Endothelial cell of umbilical vein (primary cell): ENCODE results near the gene RAB25. TPM values are rescaled to one million over a fixed set of nuclear protein-coding genes. Genes with fewer than 3 reads are reported as not detected.

ENCODE experiments used
- BruUV-seq: library from RNA; stranded (reverse); fragments of 400-500 nt; replicated peaks from 2 replicates; lab custom pipeline; 2021; lab: Mats Ljungman, UMichigan
- CTCF ChIA-PET: fragments of 300-600, 350-600 bp; sonication (Branson Sonifier 250); formaldehyde crosslinking; loops from one replicate; lab custom pipeline; 2021; ENCODE audit warnings: antibody characterized with exemption, inconsistent platforms; lab: Charles Lee
- POLR2A ChIA-PET: fragments of 300-600, 350-600 bp; sonication (Branson Sonifier 250); formaldehyde crosslinking; loops from one replicate; lab custom pipeline; 2021; ENCODE audit warnings: antibody characterized with exemption, inconsistent platforms; lab: Charles Lee
- DNase-seq: peaks from one replicate; pipeline ENCODE4 v3.0.0-alpha.2; 2011; ENCODE audit warnings: low read depth, low spot score
- FAIRE-seq: peaks from 2 replicates; lab custom pipeline; 2011; peaks lifted over from hg19 to GRCh38; lab: Jason Lieb, UNC
- H2AFZ ChIP-seq: 2 replicates; pipeline ENCODE4 v1.6.0; 2012; ENCODE audit warnings: low read depth, low read length, control low read depth, inconsistent platforms
- H3K27ac ChIP-seq: 2 replicates; pipeline ENCODE4 v1.5.1; 2011; ENCODE audit warnings: low read depth, mild to moderate bottlenecking, control low read depth, low read length, moderate library complexity; ENCODE audit not compliant: insufficient read depth
- H3K27me3 ChIP-seq, 2 experiments: 2 replicates each; pipeline versions ENCODE4 v1.6.0 to v1.6.1; 2011; ENCODE audit warnings: low read length in 2 of 2, mixed read lengths in 1 of 2; ENCODE audit not compliant: control insufficient read depth in 2 of 2, insufficient read depth in 2 of 2
- H3K36me3 ChIP-seq, 2 experiments: 2 replicates in 1 of 2; 3 replicates in 1 of 2; pipeline ENCODE4 v1.5.1; 2011; ENCODE audit warnings: low read length in 2 of 2, mild to moderate bottlenecking in 1 of 2, moderate library complexity in 1 of 2; ENCODE audit not compliant: control insufficient read depth in 2 of 2, insufficient read depth in 2 of 2; ENCODE audit errors: extremely low read depth in 1 of 2
- H3K4me1 ChIP-seq: 3 replicates; pipeline ENCODE4 v1.5.1; 2011; ENCODE audit warnings: mild to moderate bottlenecking, low read length; ENCODE audit not compliant: control insufficient read depth, insufficient read depth; ENCODE audit errors: extremely low read depth
- H3K4me2 ChIP-seq: 2 replicates; pipeline ENCODE4 v1.6.1; 2011; ENCODE audit warnings: low read length, control low read depth, mixed read lengths; ENCODE audit not compliant: insufficient read depth
- H3K4me3 ChIP-seq, 3 experiments: fragments of 200-600 bp in 1 of 3; sonication (generic), shearing (Covaris generic) in 1 of 3; replicated peaks in 1 of 3; 2 replicates each; pipeline ENCODE4 v1.5.1; 2011 to 2016; ENCODE audit warnings: control low read depth in 3 of 3, low read length in 3 of 3, mild to moderate bottlenecking in 2 of 3, inconsistent platforms in 1 of 3, low read depth in 1 of 3, moderate library complexity in 1 of 3; ENCODE audit not compliant: insufficient read depth in 1 of 3
- H3K79me2 ChIP-seq: 2 replicates; pipeline ENCODE4 v1.6.0; 2012; ENCODE audit warnings: low read length, inconsistent platforms; ENCODE audit not compliant: control insufficient read depth, insufficient read depth
- H3K9ac ChIP-seq: replicated peaks from 2 replicates; pipeline ENCODE3; 2011; ENCODE audit warnings: low read length, control low read depth; ENCODE audit not compliant: insufficient read depth; ENCODE audit errors: extremely low read depth
- H3K9me1 ChIP-seq: replicated peaks from 3 replicates; pipeline ENCODE4 v1.6.0; 2011; ENCODE audit warnings: mild to moderate bottlenecking, low read length; ENCODE audit not compliant: control insufficient read depth, insufficient read depth; ENCODE audit errors: extremely low read depth
- H3K9me3 ChIP-seq: replicated peaks from 2 replicates; pipeline ENCODE4 v1.5.1; 2012; ENCODE audit warnings: low read length, inconsistent platforms; ENCODE audit not compliant: control insufficient read depth, insufficient read depth
- H4K20me1 ChIP-seq: replicated peaks from 2 replicates; pipeline ENCODE3; 2011; ENCODE audit warnings: mild to moderate bottlenecking, low read length; ENCODE audit not compliant: control insufficient read depth, insufficient read depth; ENCODE audit errors: extremely low read depth
- CTCF ChIP-seq, 2 donors: IDR thresholded peaks; 1 replicate in 1 of 2; 2 replicates in 1 of 2; pipeline ENCODE4 v1.5.1; 2011; ENCODE audit warnings: low read length in 2 of 2, mild to moderate bottlenecking in 2 of 2, moderate library complexity in 2 of 2, control low read depth in 1 of 2, inconsistent platforms in 1 of 2, low read depth in 1 of 2; ENCODE audit not compliant: insufficient read depth in 1 of 2; ENCODE audit errors: extremely low read depth in 1 of 2
- EZH2 ChIP-seq: IDR thresholded peaks from 2 replicates; pipeline ENCODE4 v1.6.1; 2012; ENCODE audit warnings: borderline replicate concordance, low read depth, mild to moderate bottlenecking, moderate library complexity, low read length, inconsistent platforms; ENCODE audit not compliant: severe bottlenecking
- FOS ChIP-seq: IDR thresholded peaks from 2 replicates; pipeline ENCODE4 v1.6.1; 2011; ENCODE audit warnings: mild to moderate bottlenecking, low read length, moderate library complexity, borderline replicate concordance; ENCODE audit not compliant: insufficient read depth
- GATA2 ChIP-seq: IDR thresholded peaks from 2 replicates; pipeline ENCODE4 v1.7.0; 2011; ENCODE audit warnings: low read depth, mild to moderate bottlenecking, moderate library complexity, mixed read lengths, low read length; ENCODE audit not compliant: insufficient read length, insufficient read depth
- JUN ChIP-seq: IDR thresholded peaks from 2 replicates; pipeline ENCODE4 v1.6.1; 2011; ENCODE audit warnings: borderline replicate concordance, low read depth; ENCODE audit not compliant: insufficient read length, insufficient read depth
- MAX ChIP-seq: IDR thresholded peaks from 2 replicates; pipeline ENCODE4 v1.6.1; 2011; ENCODE audit not compliant: insufficient read depth, insufficient read length
- MYC ChIP-seq: IDR thresholded peaks from one replicate; pipeline ENCODE4 v1.6.1; 2011; ENCODE audit warnings: mild to moderate bottlenecking, low read depth, low read length
- POLR2A ChIP-seq: IDR thresholded peaks from 2 replicates; pipeline ENCODE4 v1.6.1; 2012; ENCODE audit warnings: low read depth, mild to moderate bottlenecking, control low read depth, low read length
- POLR2AphosphoS5 ChIP-seq: IDR thresholded peaks from 2 replicates; pipeline ENCODE4 v1.6.1; 2012; ENCODE audit warnings: low read depth, mild to moderate bottlenecking, control low read depth, low read length, moderate library complexity; ENCODE audit not compliant: insufficient read depth
- dilution Hi-C: fragments of 300-500 bp; cut with MboI; formaldehyde crosslinking; loops from one replicate; pipeline ENCODE4 v1.15.0; 2019; ENCODE audit warnings: low sequenced_read_pairs; ENCODE audit not compliant: extremely low pct_ligation_motif_present
- intact Hi-C: fragments of 100-400 bp; cut with micrococcal nuclease; formaldehyde crosslinking; loops from one replicate; pipeline ENCODE4 v1.10.0; 2022
- polyA plus RNA-seq, 4 experiments: library from polyadenylated mRNA; depleted of rRNA in 3 of 4; stranded (reverse) in 3 of 4; unstranded in 1 of 4; fragments of >200 nt; gene quantifications; 2 replicates each; pipeline versions ENCODE4 v1.2.1 to v1.2.3, GENCODE V29; 2011 to 2012; ENCODE audit warnings: missing spikeins in 1 of 4
- total RNA-seq: library from RNA; stranded (reverse); gene quantifications from 2 replicates; pipeline ENCODE4 v1.2.3, GENCODE V29; 2021

RAB25 gene
- total and polyA plus RNA-seq, 2 donors (not counting 3 experiments of a cell fraction or from before 2014, with no cell fraction given), result not detected

GRCh38 chr1:156065871-156066270 is 4.9 kb downstream of the RAB25 start:
- Histone ChIP-seq H3K4me2 (no peak overlapping the region), H4K20me1 (no peaks in the 10 kb centered on the region), H2AFZ (no peak overlapping the region), H3K79me2 (no peaks in the 10 kb centered on the region), H3K9me1 (no peaks in the 10 kb centered on the region), H3K4me1 (peaks cover 6% of the 10 kb centered on the region), H3K36me3 (no peaks in the 10 kb centered on the region), H3K27ac (no peak overlapping the region), H3K4me3 (no peak overlapping the region), H3K27me3 (no peaks in the 10 kb centered on the region), H3K9me3 (no peaks in the 10 kb centered on the region), H3K9ac (no peak overlapping the region)
- CTCF ChIA-PET, result interaction anchor here (0.6 to 4.1 kb wide), 30 partner anchors 8 to 159 kb away, joined by 3 to 92 read pairs (median 9); partner anchors contain the start of genes ARHGEF2, KHDC4, RXFP4 and SSR2
- BruUV-seq, result no TSS peak
- intact Hi-C loops, result loop anchor here (1.0 kb wide), 3 partner anchors 40 to 128 kb away; no protein-coding TSS in a partner anchor
- TF ChIP-seq POLR2AphosphoS5 (no peak), MYC (no peak), FOS (no peak), JUN (no peak)
- POLR2A ChIA-PET, result no interaction called here
- FAIRE-seq (no peak), DNase-seq (no peak)
- dilution Hi-C loops, result no loop called here

- dilution Hi-C loops (no loop called here), intact Hi-C loops (no loop called here)
- Histone ChIP-seq H3K4me1 (peaks cover 6% of the 10 kb centered on the region), H3K36me3 (peaks cover 0 to under 1% of the 10 kb centered on the region in 2 experiments), H2AFZ (no peak overlapping the region), H3K9me1 (no peaks in the 10 kb centered on the region), H3K4me3 (no peak overlapping the region), H4K20me1 (no peaks in the 10 kb centered on the region), H3K9ac (no peak overlapping the region), H3K27ac (no peak overlapping the region), H3K9me3 (no peaks in the 10 kb centered on the region), H3K27me3 (no peaks in the 10 kb centered on the region), H3K4me2 (no peak overlapping the region), H3K79me2 (no peaks in the 10 kb centered on the region)
- no peak for FAIRE-seq
- POLR2A ChIA-PET, result no interaction called here
- BruUV-seq, result no TSS peak
- CTCF ChIA-PET, result interaction anchor here (0.8 to 4.1 kb wide), 11 partner anchors 9 to 219 kb away, joined by 3 to 92 read pairs (median 9); partner anchors contain the start of gene ARHGEF2
- no peak for TF ChIP-seq CTCF (IDR thresholded peaks at IDR 0.05; ENCODE audit: extremely low read depth in 1 of 2, insufficient read depth in 1 of 2, low read depth in 1 of 2, low read length in 2 of 2)
- TF ChIP-seq JUN, result no peak
- no peak for TF ChIP-seq GATA2
- TF ChIP-seq MYC, result no peak
- no peak for TF ChIP-seq FOS
- TF ChIP-seq MAX, result no peak
- TF ChIP-seq EZH2, result no peak
- no peak for TF ChIP-seq POLR2A
- TF ChIP-seq POLR2AphosphoS5, result no peak
- DNase-seq, result no peak
Measured at GRCh38 chr1:156067262-156067661, 6.3 kb downstream of the RAB25 start.
